Renal cortex interstitium (tissue), 11 donors: ENCODE data around the gene TSPEAR. TPM values are rescaled to one million over a fixed set of nuclear protein-coding genes. Genes with fewer than 3 reads are reported as not detected.

ENCODE experiments used
- DNase-seq, 11 donors: peaks; one replicate each; pipeline ENCODE4 v3.0.0-alpha.2; 2013; ENCODE audit warnings: low read depth in 9 of 11, low spot score in 4 of 11; ENCODE audit errors: extremely low read depth in 1 of 11
- polyA plus RNA-seq, 3 donors: library from polyadenylated mRNA; unstranded; fragments of 120-200 nt; gene quantifications; one replicate each; pipeline ENCODE4 v1.2.1, GENCODE V29; 2013; ENCODE audit not compliant: insufficient read length in 3 of 3

TSPEAR gene
- polyA plus RNA-seq, 3 donors, result 0.82 to 1.5 (median 0.89) TPM

DNA sequence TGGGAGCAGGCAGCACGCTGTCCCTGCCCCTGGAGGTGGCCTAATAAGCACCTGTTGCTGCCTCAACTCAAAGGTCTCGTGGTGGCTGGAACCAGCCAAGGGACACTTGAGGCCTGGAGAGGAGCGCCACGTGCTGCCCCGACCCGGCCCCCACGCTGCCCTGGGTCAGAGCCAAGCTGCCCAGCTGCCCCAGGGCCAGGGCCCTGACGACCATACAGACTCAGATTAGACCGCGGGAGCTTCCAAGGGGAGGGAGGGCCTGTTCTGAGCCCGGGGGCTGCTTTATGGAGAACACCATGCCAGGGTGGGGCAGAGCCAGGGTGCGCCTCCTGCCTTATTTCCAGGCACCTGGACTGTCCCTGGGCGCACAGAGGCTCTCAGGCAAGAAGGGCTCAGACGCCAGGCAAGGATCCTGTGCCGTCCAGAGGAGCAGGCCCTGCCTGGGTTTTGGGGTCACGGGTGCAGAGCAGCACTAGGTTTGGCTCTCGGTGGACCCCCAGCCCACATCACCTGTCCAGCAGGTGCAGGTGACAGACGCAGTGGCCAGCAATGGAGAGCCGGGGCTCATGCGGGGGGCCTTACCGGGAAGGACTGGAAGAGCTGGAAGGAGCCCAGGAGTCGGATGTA lies 190.0 kb downstream of the TSPEAR start:
- DNase-seq, result no peak

DNA sequence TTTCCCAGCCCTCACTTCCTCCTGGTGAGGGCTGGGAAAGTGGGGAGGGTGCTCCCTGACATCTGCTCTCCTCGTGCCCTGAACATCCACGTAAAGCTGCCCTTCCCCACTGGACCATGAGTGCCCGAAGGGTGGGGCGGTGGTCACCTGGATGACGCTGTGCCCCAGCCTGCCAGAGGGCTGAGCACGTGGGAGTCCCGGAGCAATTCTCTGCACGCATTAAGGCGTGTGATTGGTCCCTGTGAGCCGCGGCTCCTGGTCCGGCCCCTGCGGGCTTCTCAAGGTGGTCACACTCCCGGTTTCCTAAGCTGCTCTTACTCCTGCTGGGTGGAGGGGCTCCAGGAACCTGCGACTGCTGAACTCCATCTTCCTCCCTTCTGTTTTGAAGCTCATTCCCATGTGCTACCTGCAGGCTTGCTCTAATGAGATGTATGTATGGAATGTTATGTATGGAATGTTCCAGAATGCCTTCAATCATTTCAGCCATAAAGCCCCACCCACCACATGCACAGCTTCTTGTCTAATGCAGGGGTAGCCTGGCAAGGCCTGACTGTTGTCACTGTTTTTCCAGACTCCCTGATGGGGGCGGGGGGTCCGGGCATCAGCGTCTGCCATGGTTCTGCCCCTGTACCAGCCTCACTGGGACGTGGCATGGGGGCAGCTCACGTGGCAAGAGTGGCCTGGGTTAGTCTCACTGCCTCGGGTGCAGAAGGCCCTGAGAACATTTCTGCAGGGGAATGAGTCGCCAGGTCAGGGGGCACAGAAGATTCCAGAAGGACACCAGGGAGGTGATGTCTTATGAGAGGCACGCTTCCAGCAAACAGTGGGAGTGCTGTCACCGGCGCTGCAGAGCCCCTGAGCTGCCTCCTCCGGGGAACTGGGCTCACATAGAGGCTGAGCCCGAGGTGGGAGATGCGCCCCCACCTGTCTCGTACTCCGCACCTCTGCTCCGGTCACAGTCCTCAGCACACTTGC lies 190.8 kb downstream of the TSPEAR start:
- no peak for DNase-seq

GRCh38 chr21:44519346-44520325 lies 191.7 kb downstream of the TSPEAR start:
- no peak for DNase-seq

DNA sequence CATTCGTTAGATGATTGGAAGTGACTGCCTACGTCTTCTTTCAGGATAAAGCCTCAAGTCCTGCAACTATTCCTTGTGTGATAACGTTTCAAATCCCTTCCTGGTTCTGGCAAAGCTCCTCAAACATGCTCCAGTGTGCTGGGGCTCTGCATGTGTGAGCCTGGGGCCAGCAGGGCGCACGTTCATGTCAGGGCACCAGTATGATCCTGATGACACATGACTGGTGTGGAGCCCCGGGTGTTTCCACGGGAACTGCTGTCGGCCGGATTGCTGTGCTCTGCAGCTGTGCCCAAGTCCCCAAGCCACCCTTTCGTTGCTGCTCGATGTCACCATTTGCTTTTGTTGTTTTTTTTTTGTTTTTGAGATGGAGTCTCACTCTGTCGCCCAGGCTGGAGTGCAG lies 192.7 kb downstream of the TSPEAR start:
- DNase-seq, result no peak

DNA sequence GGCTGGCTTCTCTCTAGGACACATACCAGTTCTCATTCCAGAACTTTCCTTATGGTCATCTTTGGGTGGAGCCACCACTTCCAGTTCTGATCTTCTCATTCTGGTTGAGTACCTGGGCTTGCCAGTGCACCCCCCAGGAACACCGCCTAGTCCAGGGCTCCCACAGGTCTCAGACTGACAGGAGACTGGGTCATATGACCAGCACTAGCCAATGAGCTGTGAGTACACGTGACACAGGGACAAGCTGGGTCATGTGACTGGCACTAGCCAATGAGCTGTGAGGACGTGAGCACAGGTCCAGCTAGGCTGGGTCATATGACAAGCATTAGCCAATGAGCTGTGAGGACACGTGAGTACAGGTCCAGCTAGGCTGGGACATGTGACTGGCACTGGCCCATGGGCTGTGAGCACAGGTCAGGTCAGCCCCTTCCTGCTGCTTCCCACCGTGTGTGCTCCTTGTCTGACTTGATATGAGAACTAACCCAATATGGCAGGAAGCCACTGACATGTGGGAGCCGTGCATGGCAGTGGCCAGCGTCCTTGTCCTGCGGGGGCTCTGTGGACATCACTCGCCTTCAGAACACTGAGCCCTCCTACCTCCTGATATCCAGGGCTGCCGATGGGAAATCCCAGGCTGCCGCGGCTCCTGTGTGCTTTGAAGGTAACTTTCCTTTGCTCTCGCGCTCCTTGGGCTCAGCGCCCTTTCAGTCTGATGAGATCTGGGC lies 194.0 kb downstream of the TSPEAR start:
- no peak for DNase-seq

DNA sequence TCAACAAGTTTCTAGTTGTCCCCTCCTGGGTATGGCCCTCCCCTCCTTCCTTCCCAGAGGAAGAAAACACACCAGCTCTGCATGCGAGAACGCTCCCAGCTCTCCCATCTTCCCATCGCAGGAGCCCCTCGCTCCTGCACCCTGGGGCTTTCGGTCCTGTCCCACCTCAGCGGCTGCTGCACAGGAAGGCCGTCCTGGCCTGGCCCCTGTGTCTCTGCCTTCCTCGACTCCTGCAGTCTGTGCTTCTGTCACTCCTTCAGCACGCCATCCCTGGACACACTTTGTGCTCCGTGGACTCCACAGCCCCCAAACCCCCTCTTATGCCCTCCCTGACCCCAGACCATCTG lies 194.6 kb downstream of the TSPEAR start:
- no peak for DNase-seq

- no peak for DNase-seq
These were observed 195.0 kb downstream of the TSPEAR start for GRCh38 chr21:44516342-44516741.

DNA sequence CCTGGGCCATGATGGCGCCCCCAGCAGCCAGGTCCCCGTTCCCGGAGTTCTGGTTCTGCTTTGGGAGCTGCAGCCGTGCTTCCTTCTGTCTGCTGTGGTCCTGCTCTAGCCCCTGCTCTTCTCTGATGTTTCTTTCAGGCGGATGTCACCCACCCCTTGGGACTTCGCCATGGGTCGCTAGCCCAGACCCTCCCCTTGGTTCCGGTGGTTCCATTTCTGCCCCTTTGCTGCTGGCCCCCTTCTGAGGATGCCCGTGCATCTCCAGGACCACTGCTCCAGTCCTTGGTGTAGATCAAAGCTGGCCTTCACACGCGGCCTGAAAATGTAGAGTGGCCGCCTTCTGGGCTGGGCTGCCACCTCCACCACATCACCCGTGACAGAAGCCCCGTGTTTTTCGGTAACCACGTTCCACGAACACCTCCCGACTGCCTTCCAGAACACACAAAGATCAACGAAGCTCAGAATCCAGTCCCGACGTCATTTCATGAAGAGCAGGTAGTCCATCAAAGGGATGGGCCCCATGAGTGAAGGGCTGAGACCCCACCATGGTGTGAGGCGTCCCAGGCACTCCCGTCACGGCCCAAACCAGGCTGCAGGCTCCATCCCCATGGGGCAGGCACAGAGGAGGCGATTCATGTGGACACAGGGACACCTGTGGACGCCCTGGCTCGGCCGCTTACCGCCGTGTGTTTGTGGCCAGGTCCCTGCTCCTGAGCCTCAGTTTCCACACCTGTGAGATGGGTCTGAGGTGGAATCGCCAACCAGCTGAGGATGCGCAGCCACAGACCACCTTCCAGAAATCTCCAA lies 195.8 kb downstream of the TSPEAR start:
- DNase-seq, result no peak

- DNase-seq, result no peak
These were observed 196.5 kb downstream of the TSPEAR start for GRCh38 chr21:44514746-44515358.

DNA sequence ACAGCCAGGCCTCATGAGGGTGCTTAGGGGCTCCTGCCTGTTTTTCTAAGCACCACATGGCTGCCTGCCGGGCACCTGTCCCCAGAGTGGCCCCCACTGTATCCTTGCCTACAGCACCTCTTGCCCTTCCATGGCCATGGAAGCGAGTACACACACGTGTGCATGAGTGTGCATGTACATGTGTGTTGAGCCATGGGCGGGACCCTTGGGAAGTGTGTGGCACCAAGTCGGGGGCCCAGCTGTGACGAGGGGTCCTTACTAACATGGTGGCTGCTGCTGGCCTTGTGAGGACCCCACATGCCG lies 197.2 kb downstream of the TSPEAR start:
- DNase-seq, result no peak

GRCh38 chr21:44513389-44514217 lies 197.8 kb downstream of the TSPEAR start:
- DNase-seq, result no peak

- DNase-seq, result no peak
These were observed 198.6 kb downstream of the TSPEAR start for GRCh38 chr21:44512496-44513388.

GRCh38 chr21:44511938-44512275 lies 199.5 kb downstream of the TSPEAR start:
- DNase-seq, result no peak

DNA sequence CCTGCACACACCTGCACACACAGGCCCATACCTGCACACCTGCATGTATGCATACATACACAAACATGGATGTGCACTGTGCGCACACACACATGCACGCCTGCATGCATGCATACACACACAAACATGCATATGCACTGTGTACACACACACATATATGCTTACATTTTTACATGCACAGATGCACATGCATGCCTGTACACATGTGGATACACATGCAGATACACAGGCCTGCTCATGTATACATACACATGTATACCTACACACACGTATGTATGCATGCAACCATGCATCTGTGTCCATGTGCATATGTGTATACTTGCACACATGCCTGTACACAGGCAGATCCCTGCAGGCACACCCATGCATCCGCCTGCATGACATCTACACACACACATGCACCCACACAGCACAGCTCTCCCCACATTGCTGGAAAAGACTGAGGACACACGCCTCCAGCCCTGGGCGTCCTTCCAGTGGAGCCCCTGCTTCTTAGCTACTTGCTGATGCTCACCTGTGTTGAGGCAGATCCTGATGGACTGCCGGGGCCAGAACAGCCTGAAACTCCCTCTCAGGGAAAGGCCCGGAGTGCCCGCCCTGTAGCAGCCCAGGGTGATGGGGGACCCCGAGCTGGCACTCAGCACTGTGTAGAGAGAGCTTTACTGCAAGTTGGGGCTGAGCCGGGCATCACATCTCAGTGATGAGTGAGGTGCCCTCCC lies 200.0 kb downstream of the TSPEAR start:
- DNase-seq, result no peak

DNA sequence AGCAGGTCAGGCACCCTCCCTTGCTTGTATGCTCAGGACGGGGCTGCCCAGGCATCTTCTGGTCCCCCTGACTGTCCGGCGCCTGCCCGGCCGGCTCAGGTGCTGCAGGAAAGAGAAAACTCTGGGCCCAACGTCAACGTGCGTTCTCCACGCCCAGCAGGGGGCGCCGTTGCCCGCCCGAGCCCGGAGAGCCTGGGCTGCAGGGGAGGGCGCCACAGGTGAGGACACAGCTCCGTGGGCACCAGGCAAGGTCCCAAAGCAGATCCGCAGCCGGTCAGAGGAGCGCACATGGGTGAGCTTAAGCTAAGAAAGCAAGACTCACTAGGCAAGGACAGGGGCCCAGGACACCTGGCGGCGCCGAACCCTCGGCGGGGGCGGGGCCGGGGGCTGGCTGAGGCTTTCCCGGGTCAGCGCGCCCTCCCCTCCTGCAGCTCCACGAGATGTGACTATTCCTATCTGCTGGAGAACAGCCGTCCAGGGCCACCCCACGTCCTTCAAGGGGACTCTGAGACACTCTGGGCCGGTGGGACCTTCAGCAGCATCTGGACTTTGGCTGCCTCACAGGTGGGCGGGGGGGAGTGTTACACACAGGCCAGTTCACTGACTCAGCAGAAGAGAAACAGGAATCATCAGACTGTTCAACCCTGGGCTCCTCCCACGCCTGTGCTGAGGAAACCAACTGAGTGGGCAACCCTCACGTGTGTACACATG lies 200.7 kb downstream of the TSPEAR start:
- DNase-seq, result peak; percentile 36 to 72 (median 56)
